CD4-positive, alpha-beta T cell treated with Interleukin-15 for 1 hour (primary cell): ENCODE results near the gene TMEM209.
A peak's percentile ranks its signal among the peaks of the same experiment; 100 is the strongest.
"Not testable (repeated sequence)": the region's sequence is repeated elsewhere in the genome, so short reads cannot be mapped to it uniquely, and the experiment has no call there.

Experiments used
- DNase-seq: peaks from one replicate; pipeline ENCODE4 v3.0.0-alpha.2; 2020

Gene TMEM209

GRCh38 chr7:130141884-130142653 lies 63.1 kb downstream of the TMEM209 start:
- no peak for DNase-seq

GRCh38 chr7:130141161-130141883 lies 63.9 kb downstream of the TMEM209 start:
- DNase-seq = peak; percentile 38

- DNase-seq = no peak
Measured at GRCh38 chr7:130140551-130141160, 64.5 kb downstream of the TMEM209 start.

- DNase-seq = no peak
Measured at GRCh38 chr7:130139193-130139960, 65.8 kb downstream of the TMEM209 start.

- no peak for DNase-seq
Measured at GRCh38 chr7:130137207-130137606, 68.0 kb downstream of the TMEM209 start.

- no peak for DNase-seq
Measured at GRCh38 chr7:130136579-130137167, 68.5 kb downstream of the TMEM209 start.

- no peak for DNase-seq
Measured at GRCh38 chr7:130135208-130136205, 69.7 kb downstream of the TMEM209 start.

- no peak for DNase-seq
Measured at GRCh38 chr7:130134726-130135125, 70.5 kb downstream of the TMEM209 start.

- no peak for DNase-seq
Measured at GRCh38 chr7:130134106-130134636, 71.0 kb downstream of the TMEM209 start.

- no peak for DNase-seq
Measured at GRCh38 chr7:130133029-130133782, 72.0 kb downstream of the TMEM209 start.

GRCh38 chr7:130131964-130132875 lies 73.0 kb downstream of the TMEM209 start:
- DNase-seq = no peak

- DNase-seq = no peak
Measured at GRCh38 chr7:130131191-130131834, 73.9 kb downstream of the TMEM209 start.

GRCh38 chr7:130129011-130129411 lies 76.2 kb downstream of the TMEM209 start:
- DNase-seq = no peak

- DNase-seq = no peak
Measured at GRCh38 chr7:130127821-130128317, 77.3 kb downstream of the TMEM209 start.

GRCh38 chr7:130127404-130127803 lies 77.8 kb downstream of the TMEM209 start:
- DNase-seq = no peak

GRCh38 chr7:130126840-130127239 lies 78.4 kb downstream of the TMEM209 start:
- DNase-seq = not testable (repeated sequence)

- no peak for DNase-seq
Measured at GRCh38 chr7:130124711-130125110, 80.5 kb downstream of the TMEM209 start.

GRCh38 chr7:130123501-130123900 lies 81.7 kb downstream of the TMEM209 start:
- no peak for DNase-seq
